Pulmonary artery endothelial cell (primary cell): ENCODE measurements around the gene PCDHGC3. TPM values are rescaled to one million over a fixed set of nuclear protein-coding genes. Genes with fewer than 3 reads are reported as not detected.

ENCODE experiments used
- DNase-seq: peaks from one replicate; pipeline ENCODE4 v3.0.0-alpha.2; 2011; ENCODE audit warnings: low read depth, low spot score
- total RNA-seq: library from RNA; depleted of rRNA; stranded (reverse); fragments of >200 nt; gene quantifications from 2 replicates; pipeline ENCODE4 v1.2.3, GENCODE V29; 2014

PCDHGC3 gene
- total RNA-seq, 1 donor from 2014 or later: 9.0 TPM

GRCh38 chr5:141521244-141521781, 45.5 kb downstream of the PCDHGC3 start:
- peak; percentile 95 for DNase-seq

DNA sequence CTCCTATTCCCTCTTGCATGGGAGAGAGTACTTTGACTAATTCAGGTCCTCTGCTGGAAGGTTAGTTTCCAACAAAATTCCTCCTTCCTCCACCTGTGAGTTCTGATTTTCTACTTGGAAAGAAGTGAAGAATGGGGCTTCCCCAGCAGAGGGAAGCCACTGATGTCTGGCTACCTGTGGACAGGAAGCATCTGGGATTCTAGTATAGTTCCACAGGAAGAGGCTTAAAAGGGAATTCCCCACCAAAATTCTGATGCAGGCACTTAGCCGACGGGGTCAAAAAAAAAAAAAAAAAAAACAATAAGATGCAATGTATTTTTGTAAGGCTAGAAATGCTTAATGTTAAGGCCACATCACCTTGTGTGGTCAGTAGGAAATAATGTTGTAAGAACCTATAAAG, 46.5 kb downstream of the PCDHGC3 start:
- no peak for DNase-seq

GRCh38 chr5:141523991-141524390, 48.2 kb downstream of the PCDHGC3 start:
- no peak for DNase-seq

- peak; percentile 73 for DNase-seq
Observed at GRCh38 chr5:141524604-141525597, 49.1 kb downstream of the PCDHGC3 start.

DNA sequence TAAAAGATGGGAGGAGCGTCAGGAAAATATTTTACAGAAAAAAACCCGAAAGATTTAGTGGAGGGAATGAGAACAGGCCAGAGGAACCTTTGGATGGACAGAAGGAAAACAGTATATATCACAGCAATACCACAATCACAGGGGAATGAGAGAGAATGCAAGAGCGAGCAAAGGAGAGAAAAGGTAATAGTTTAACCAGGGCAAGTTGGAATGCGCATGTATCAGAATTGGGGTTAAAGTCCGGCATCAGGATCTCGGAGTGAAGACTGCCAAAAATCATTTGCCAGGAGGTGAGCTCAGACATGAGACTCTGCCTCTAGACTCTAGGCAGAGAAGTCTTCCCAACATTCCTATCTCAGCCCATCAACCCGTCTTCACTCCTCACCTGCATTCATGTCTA, 49.9 kb downstream of the PCDHGC3 start:
- no peak for DNase-seq

- DNase-seq: no peak
Observed at GRCh38 chr5:141527426-141527825, 51.7 kb downstream of the PCDHGC3 start.

Other genes starting within 250 kb of the PCDHGC3 start
- gene PCDHB15, start 230.6 kb upstream of the PCDHGC3 start, total RNA-seq: 0.26 and 0.95 TPM in 2 replicates
- 0.13 and 0.32 TPM in 2 replicates for gene SLC25A2, start 171.9 kb upstream of the PCDHGC3 start, total RNA-seq
- 70.7 and 109 TPM in 2 replicates for gene TAF7, start 155.2 kb upstream of the PCDHGC3 start, total RNA-seq
- 0.20 and 0.28 TPM in 2 replicates for gene PCDHGA1, start 145.5 kb upstream of the PCDHGC3 start, total RNA-seq
- gene PCDHGA2, start 137.2 kb upstream of the PCDHGC3 start, total RNA-seq: 0.79 and 0.92 TPM in 2 replicates
- gene PCDHGA3, start 132.1 kb upstream of the PCDHGC3 start, total RNA-seq: 0.21 and 0.26 TPM in 2 replicates
- gene PCDHGB1, start 125.9 kb upstream of the PCDHGC3 start, total RNA-seq: 0.59 and 0.63 TPM in 2 replicates
- 2.0 and 3.5 TPM in 2 replicates for gene PCDHGA4, start 120.9 kb upstream of the PCDHGC3 start, total RNA-seq
- gene PCDHGB2, start 116.0 kb upstream of the PCDHGC3 start, total RNA-seq: 1.3 TPM in 2 replicates
- gene PCDHGA5, start 111.8 kb upstream of the PCDHGC3 start, total RNA-seq: 0.35 and 0.40 TPM in 2 replicates
- gene PCDHGB3, start 105.7 kb upstream of the PCDHGC3 start, total RNA-seq: 1.3 and 1.6 TPM in 2 replicates
- 1.3 and 1.4 TPM in 2 replicates for gene PCDHGA6, start 102.1 kb upstream of the PCDHGC3 start, total RNA-seq
- gene PCDHGA7, start 93.2 kb upstream of the PCDHGC3 start, total RNA-seq: 0.59 and 0.95 TPM in 2 replicates
- gene PCDHGB4, start 88.3 kb upstream of the PCDHGC3 start, total RNA-seq: 9.3 and 12.4 TPM in 2 replicates
- gene PCDHGA8, start 83.3 kb upstream of the PCDHGC3 start, total RNA-seq: 0.46 and 0.95 TPM in 2 replicates
- gene PCDHGB5, start 78.0 kb upstream of the PCDHGC3 start, total RNA-seq: 8.7 and 12.3 TPM in 2 replicates
- gene PCDHGA9, start 73.2 kb upstream of the PCDHGC3 start, total RNA-seq: 1.2 and 1.8 TPM in 2 replicates
- 2.0 and 2.1 TPM in 2 replicates for gene PCDHGB6, start 67.9 kb upstream of the PCDHGC3 start, total RNA-seq
- 3.1 and 4.0 TPM in 2 replicates for gene PCDHGA10, start 63.0 kb upstream of the PCDHGC3 start, total RNA-seq
- gene PCDHGB7, start 58.3 kb upstream of the PCDHGC3 start, total RNA-seq: 4.8 and 6.1 TPM in 2 replicates
- 8.7 and 11.1 TPM in 2 replicates for gene PCDHGA11, start 54.9 kb upstream of the PCDHGC3 start, total RNA-seq
- 5.1 and 8.7 TPM in 2 replicates for gene PCDHGA12, start 45.5 kb upstream of the PCDHGC3 start, total RNA-seq
- gene PCDHGC4, start 9.1 kb downstream of the PCDHGC3 start, total RNA-seq: 0.40 and 0.95 TPM in 2 replicates
- 0.33 and 0.53 TPM in 2 replicates for gene PCDHGC5, start 13.1 kb downstream of the PCDHGC3 start, total RNA-seq
- gene DIAPH1, start 143.0 kb downstream of the PCDHGC3 start, total RNA-seq: 42.7 and 52.6 TPM in 2 replicates
- 44.7 and 57.3 TPM in 2 replicates for gene HDAC3, start 160.9 kb downstream of the PCDHGC3 start, total RNA-seq
- 2.7 and 3.3 TPM in 2 replicates for gene RELL2, start 161.0 kb downstream of the PCDHGC3 start, total RNA-seq
- gene FCHSD1, start 175.5 kb downstream of the PCDHGC3 start, total RNA-seq: 20.0 and 22.9 TPM in 2 replicates
- 33.8 and 43.1 TPM in 2 replicates for gene ARAP3, start 206.3 kb downstream of the PCDHGC3 start, total RNA-seq